ENCODE data around the gene MTIF3. TPM values are rescaled to one million over a fixed set of nuclear protein-coding genes. Genes with fewer than 3 reads are reported as not detected.

MTIF3 gene, protein sequence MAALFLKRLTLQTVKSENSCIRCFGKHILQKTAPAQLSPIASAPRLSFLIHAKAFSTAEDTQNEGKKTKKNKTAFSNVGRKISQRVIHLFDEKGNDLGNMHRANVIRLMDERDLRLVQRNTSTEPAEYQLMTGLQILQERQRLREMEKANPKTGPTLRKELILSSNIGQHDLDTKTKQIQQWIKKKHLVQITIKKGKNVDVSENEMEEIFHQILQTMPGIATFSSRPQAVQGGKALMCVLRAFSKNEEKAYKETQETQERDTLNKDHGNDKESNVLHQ
- total RNA-seq = 46.4 TPM

DNA sequence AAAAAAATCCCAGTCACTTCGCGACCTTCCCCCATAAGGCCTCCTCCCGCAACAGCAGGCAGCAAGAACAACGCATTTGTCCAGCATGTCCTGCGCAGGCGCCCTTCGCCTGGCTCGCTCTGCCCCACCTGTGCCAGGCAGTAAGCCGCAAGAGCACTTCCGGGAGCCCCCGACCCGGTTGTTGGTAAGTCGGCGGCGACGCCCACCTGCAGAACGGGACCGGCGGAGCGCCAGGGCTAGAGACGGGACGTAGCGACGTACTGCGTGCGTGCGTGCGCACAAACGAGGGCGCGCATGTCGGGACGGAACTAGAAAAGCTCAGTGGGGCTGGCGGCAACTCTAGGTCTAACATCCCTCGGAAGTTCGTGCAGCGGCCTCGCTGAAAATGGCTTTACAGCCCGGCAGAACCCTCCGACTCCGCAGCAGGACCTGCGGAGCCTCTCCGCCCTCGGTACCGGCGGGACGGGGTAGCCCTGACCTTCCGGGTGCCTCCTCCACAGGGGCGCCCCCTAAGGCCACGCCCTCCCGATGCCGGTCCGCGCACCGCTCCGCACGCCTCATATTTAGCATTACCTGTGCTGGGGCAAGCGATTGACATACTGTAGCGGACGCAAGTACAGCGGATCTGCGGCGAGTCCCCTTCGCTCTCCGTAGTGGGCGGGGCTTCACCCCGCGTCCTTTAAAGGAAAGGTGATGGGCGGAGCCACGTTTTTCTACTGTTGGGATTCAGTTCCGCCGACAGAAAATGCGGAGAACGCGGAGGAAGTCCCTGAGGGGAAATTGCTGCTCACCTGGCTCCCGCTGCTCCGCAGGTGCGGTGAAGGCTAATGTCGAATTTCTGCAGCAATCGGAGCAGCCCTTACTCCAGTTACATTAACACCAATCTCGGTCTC is at the start of gene MTIF3:
MTIF3 (minus strand) TSS at position 629 of the 893 bp plus-strand sequence. CDS start 10,116 bp downstream, outside the sequence.

DNA sequence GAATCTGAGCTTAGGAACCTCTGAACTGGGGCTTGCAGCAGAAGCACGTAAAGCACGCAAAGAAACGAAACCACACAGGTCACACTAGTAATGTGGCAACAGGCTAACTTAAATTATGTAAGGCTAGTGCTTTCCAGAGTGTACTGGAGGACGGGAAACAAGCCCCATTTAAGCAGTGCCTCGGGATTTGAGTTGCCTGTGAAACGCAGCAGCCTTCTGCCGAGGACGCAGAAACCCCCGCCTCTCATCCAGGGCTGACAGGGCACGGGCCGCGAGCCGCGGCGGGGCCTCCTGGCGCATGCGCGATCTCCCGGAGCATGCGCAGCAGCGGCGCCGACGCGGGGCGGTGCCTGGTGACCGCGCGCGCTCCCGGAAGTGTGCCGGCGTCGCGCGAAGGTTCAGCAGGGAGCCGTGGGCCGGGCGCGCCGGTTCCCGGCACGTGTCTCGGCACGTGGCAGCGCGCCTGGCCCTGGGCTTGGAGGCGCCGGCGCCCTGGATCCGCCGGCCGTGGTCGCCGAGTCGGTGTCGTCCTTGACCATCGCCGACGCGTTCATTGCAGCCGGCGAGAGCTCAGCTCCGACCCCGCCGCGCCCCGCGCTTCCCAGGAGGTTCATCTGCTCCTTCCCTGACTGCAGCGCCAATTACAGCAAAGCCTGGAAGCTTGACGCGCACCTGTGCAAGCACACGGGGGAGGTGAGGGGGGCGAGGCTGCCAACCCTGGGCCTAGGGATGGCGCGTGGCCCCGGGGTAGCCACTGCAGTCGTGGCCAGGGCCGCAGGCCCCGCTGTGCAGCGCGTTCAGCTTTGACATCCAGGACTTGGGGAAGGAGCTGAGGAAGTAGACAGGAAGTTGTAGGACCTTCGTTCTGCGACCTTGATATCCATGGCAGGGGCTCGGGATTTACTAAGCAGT is 25.9 kb downstream of the MTIF3 start, which contains the start of gene GTF3A:
GTF3A (plus strand) TSS at position 374 of the 912 bp plus-strand sequence.

Small RNAs within 50 kb of the gene (small RNA-seq; reads per million reads assigned to genes)
- gene RNU6-63P = not detected
- 0.08 reads per million for gene RNY1P1

Other genes starting within 250 kb of the MTIF3 start
- 819 TPM for gene RPL21, start 199.0 kb downstream of the MTIF3 start, total RNA-seq
- 4.6 TPM for gene RASL11A, start 179.7 kb downstream of the MTIF3 start, total RNA-seq
- gene GTF3A, start 25.9 kb downstream of the MTIF3 start, total RNA-seq = 96.0 TPM
- gene LNX2, start 170.0 kb upstream of the MTIF3 start, total RNA-seq = 14.5 TPM
- 46.4 TPM for gene POLR1D, start 171.3 kb upstream of the MTIF3 start, total RNA-seq